PFSK-1 (cell line): Measurements from ENCODE around the gene BMP7.

ENCODE experiments used
- FOXP2 ChIP-seq: optimal IDR thresholded peaks from 2 replicates; pipeline ENCODE3; 2011; ENCODE audit warnings: borderline replicate concordance, control low read depth, inconsistent platforms; ENCODE audit not compliant: insufficient read depth; ENCODE audit errors: extremely low read length, extremely low read depth
- POLR2AphosphoS5 ChIP-seq: IDR thresholded peaks from 2 replicates; pipeline ENCODE4 v1.6.1; 2012; ENCODE audit warnings: low read depth, mild to moderate bottlenecking, control low read depth, low read length, moderate library complexity
- REST ChIP-seq, 2 experiments: IDR thresholded peaks; 2 replicates each; pipeline versions ENCODE4 v1.6.1 to v1.8.0; 2011 to 2012; ENCODE audit warnings: low read depth in 2 of 2, low read length in 2 of 2, control low read depth in 1 of 2, inconsistent platforms in 1 of 2, mild to moderate bottlenecking in 1 of 2, moderate library complexity in 1 of 2; ENCODE audit not compliant: insufficient read depth in 1 of 2
- SIN3A ChIP-seq: IDR thresholded peaks from 2 replicates; pipeline ENCODE4 v1.6.1; 2012; ENCODE audit warnings: mild to moderate bottlenecking, low read length, moderate library complexity, borderline replicate concordance; ENCODE audit not compliant: insufficient read depth
- TAF1 ChIP-seq: IDR thresholded peaks from 2 replicates; pipeline ENCODE4 v1.6.1; 2012; ENCODE audit warnings: low read length, control low read depth, borderline replicate concordance; ENCODE audit not compliant: insufficient read depth

Gene BMP7

GRCh38 chr20:57270204-57270984 lies 4.0 kb upstream of the BMP7 start:
- no peak for TF ChIP-seq TAF1
- TF ChIP-seq SIN3A, result no peak
- TF ChIP-seq FOXP2, result no peak
- no peak for TF ChIP-seq POLR2AphosphoS5
- TF ChIP-seq REST (IDR thresholded peaks at IDR 0.05; ENCODE audit: insufficient read depth in 1 of 2, low read depth in 2 of 2, low read length in 2 of 2), result no peak

GRCh38 chr20:57269148-57269984 lies 2.9 kb upstream of the BMP7 start:
- no peak for TF ChIP-seq FOXP2
- TF ChIP-seq TAF1, result no peak
- no peak for TF ChIP-seq REST (IDR thresholded peaks at IDR 0.05; ENCODE audit: insufficient read depth in 1 of 2, low read depth in 2 of 2, low read length in 2 of 2)

- TF ChIP-seq SIN3A, result no peak
These were observed 2.1 kb upstream of the BMP7 start for GRCh38 chr20:57268399-57269076.

- TF ChIP-seq FOXP2 (no peak), REST (IDR thresholded peaks at IDR 0.05; ENCODE audit: insufficient read depth in 1 of 2, low read depth in 2 of 2, low read length in 2 of 2) (no peak), SIN3A (no peak), POLR2AphosphoS5 (no peak), TAF1 (no peak)
These were observed 849 bp upstream of the BMP7 start for GRCh38 chr20:57267158-57267821.

GRCh38 chr20:57265997-57266290 lies 497 bp downstream of the BMP7 start:
- TF ChIP-seq FOXP2 (no peak), REST (IDR thresholded peaks at IDR 0.05; ENCODE audit: insufficient read depth in 1 of 2, low read depth in 2 of 2, low read length in 2 of 2) (no peak), TAF1 (no peak), POLR2AphosphoS5 (no peak), SIN3A (no peak)
